Melanocyte of skin (primary cell): ENCODE results near the gene XAGE1A. TPM values are rescaled to one million over a fixed set of nuclear protein-coding genes. Genes with fewer than 3 reads are reported as not detected.

Experiments
- small RNA-seq, 2 donors: library from RNA; depleted of rRNA; stranded (forward); fragments of <200 nt; gene quantifications; one replicate each; pipeline ENCODE3, GENCODE V24; 2012
- total RNA-seq, 2 donors: library from RNA; depleted of rRNA; stranded (reverse); fragments of >200 nt; gene quantifications; 2 replicates each; pipeline ENCODE4 v1.2.3, GENCODE V29; 2012

The XAGE1A gene, protein sequence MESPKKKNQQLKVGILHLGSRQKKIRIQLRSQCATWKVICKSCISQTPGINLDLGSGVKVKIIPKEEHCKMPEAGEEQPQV
- total RNA-seq = not detected

DNA sequence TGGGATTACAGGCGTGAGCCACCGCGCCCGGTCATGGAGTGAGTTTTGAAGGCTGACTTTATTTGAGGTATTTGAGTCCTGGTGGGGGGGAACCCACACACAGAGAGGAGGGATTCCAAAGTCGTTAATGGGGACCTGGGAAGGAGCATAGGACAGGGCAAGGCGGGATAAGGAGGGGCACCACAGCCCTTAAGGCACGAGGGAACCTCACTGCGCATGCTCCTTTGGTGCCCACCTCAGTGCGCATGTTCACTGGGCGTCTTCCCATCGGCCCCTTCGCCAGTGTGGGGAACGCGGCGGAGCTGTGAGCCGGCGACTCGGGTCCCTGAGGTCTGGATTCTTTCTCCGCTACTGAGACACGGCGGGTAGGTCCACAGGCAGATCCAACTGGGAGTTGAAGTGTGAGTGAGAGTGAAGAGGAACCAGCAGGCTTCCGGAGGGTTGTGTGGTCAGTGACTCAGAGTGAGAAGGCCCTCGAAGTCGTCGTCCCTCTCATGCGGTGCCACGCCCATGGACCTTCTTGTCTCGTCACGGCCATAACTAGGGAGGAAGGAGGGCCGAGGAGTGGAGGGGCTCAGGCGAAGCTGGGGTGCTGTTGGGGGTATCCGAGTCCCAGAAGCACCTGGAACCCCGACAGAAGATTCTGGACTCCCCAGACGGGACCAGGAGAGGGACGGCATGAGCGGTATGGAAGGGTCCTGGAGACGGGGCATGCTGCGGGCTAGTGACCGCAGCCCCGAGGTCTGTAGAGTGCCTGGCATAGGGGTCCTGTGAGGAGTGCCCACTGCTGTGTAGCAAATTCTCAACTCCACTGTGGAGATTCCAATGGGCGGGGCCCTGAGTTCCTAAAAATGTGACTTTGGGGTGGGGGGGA is at the start of gene XAGE1A:
XAGE1A (plus strand) TSS at position 264 of the 874 bp plus-strand sequence. CDS start 1,554 bp downstream, outside the sequence.

DNA sequence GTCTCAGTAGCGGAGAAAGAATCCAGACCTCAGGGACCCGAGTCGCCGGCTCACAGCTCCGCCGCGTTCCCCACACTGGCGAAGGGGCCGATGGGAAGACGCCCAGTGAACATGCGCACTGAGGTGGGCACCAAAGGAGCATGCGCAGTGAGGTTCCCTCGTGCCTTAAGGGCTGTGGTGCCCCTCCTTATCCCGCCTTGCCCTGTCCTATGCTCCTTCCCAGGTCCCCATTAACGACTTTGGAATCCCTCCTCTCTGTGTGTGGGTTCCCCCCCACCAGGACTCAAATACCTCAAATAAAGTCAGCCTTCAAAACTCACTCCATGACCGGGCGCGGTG is 21.3 kb downstream of the XAGE1A start, which contains the start of gene XAGE1B:
XAGE1B (minus strand) TSS at position 77 of the 339 bp plus-strand sequence. CDS start 1,536 bp downstream, outside the sequence.

Small RNA genes within 50 kb of the gene (small RNA-seq; reads per million reads assigned to genes)
- gene BX510359.8 = 0 reads per million in 2 donors
- 0 reads per million in 2 donors for gene RBM22P7

Other genes starting within 250 kb of the XAGE1A start
- not detected for gene XAGE2, start 126.8 kb upstream of the XAGE1A start, total RNA-seq
- not detected for gene XAGE1B, start 21.3 kb downstream of the XAGE1A start, total RNA-seq
- gene SSX7, start 159.1 kb downstream of the XAGE1A start, total RNA-seq = not detected
- gene SSX2, start 211.4 kb downstream of the XAGE1A start, total RNA-seq = not detected